SH-SY5Y (cell line): ENCODE results near the gene SMS.

Source experiments
- GATA2 ChIP-seq: IDR thresholded peaks from 2 replicates; pipeline ENCODE4 v1.6.1; 2011; ENCODE audit warnings: mild to moderate bottlenecking, low read depth, low read length
- GATA3 ChIP-seq: IDR thresholded peaks from 2 replicates; pipeline ENCODE4 v1.6.1; 2011; ENCODE audit warnings: low read depth, mild to moderate bottlenecking, low read length, moderate library complexity

DNA sequence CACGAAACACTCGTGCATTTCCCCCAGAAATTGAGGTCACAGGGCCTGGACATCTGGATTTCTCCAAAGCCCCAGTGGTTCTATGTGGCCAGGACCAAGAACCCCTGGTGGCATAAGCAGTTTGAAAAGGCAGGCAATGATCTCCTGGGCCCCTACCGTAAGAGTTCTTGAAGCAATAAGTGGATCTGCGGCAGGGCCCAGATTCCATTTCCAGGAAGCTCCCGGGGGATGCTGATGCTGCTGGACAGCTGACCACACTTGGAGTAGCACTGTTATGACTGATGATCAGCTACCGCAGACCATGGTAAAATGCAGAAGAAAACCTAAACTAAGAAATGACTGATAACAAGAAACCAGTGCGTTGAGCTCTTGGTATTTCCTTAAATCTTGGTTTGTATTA, 27.8 kb downstream of the SMS start:
- no peak for TF ChIP-seq GATA3
- no peak for TF ChIP-seq GATA2
